HEK293T (cell line): ENCODE data around the gene PSMA7.

Experiments
- ARNT ChIP-seq: fragments of 450-650 bp; IDR thresholded peaks from 2 replicates; pipeline ENCODE4 v1.6.1; 2017; ENCODE audit warnings: mild to moderate bottlenecking
- BHLHE40 ChIP-seq: fragments of 450-650 bp; IDR thresholded peaks from 2 replicates; pipeline ENCODE4 v1.6.1; 2016; ENCODE audit warnings: mild to moderate bottlenecking, moderate library complexity, borderline replicate concordance
- CTBP1 ChIP-seq: fragments of 450-650 bp; IDR thresholded peaks from 2 replicates; pipeline ENCODE4 v1.6.1; 2016; ENCODE audit warnings: borderline replicate concordance
- ELF4 ChIP-seq: fragments of 450-650 bp; IDR thresholded peaks from 2 replicates; pipeline ENCODE4 v1.6.1; 2017; ENCODE audit warnings: antibody characterized with exemption
- FOXA1 ChIP-seq: fragments of 450-650 bp; IDR thresholded peaks from 2 replicates; pipeline ENCODE4 v1.6.1; 2016; ENCODE audit warnings: mild to moderate bottlenecking
- FOXK2 ChIP-seq: fragments of 450-650 bp; IDR thresholded peaks from 2 replicates; pipeline ENCODE4 v1.6.1; 2016; ENCODE audit warnings: mild to moderate bottlenecking
- FOXM1 ChIP-seq: fragments of 450-650 bp; IDR thresholded peaks from 2 replicates; pipeline ENCODE4 v1.6.1; 2017; ENCODE audit warnings: mild to moderate bottlenecking, borderline replicate concordance
- HDGF ChIP-seq: fragments of 450-650 bp; IDR thresholded peaks from 2 replicates; pipeline ENCODE4 v1.6.1; 2017; ENCODE audit warnings: antibody characterized with exemption, borderline replicate concordance
- PKNOX1 ChIP-seq: fragments of 450-650 bp; IDR thresholded peaks from 2 replicates; pipeline ENCODE4 v1.6.1; 2016
- SP1 ChIP-seq: fragments of 450-650 bp; IDR thresholded peaks from 2 replicates; pipeline ENCODE4 v1.6.1; 2017
- SUZ12 ChIP-seq: fragments of 450-650 bp; IDR thresholded peaks from 2 replicates; pipeline ENCODE4 v1.6.1; 2016; ENCODE audit warnings: mild to moderate bottlenecking
- TARDBP ChIP-seq: fragments of 450-650 bp; IDR thresholded peaks from 2 replicates; pipeline ENCODE4 v1.6.1; 2016
- ZNF384 ChIP-seq: fragments of 450-650 bp; IDR thresholded peaks from 2 replicates; pipeline ENCODE4 v1.6.1; 2016

GRCh38 chr20:62141043-62141396 is 2.2 kb downstream of the PSMA7 start:
- TF ChIP-seq BHLHE40 (no peak), ARNT (no peak), FOXM1 (no peak), ELF4 (no peak), CTBP1 (no peak), FOXA1 (no peak), SUZ12 (no peak), SP1 (no peak), FOXK2 (no peak), PKNOX1 (no peak), ZNF384 (no peak), TARDBP (no peak), HDGF (no peak)
